Left lung (tissue), 10 donors: Measurements from ENCODE around the gene MAP3K9. TPM values are rescaled to one million over a fixed set of nuclear protein-coding genes. Genes with fewer than 3 reads are reported as not detected.

Source experiments
- ATAC-seq: fragments of 200-7000 bp; cut with Tn5 transposase; one replicate; pipeline ENCODE4 v1.9.1; 2020; ENCODE audit warnings: moderate library complexity
- DNase-seq, 4 donors: peaks; one replicate each; pipeline ENCODE4 v3.0.0-alpha.2; 2013 to 2020
- H3K27ac ChIP-seq, 2 donors: fragments of 200-600 bp; sonication (generic) in 1 of 2; one replicate each; pipeline versions ENCODE4 v1.5.0 to v1.8.0; 2020 to 2021
- H3K27me3 ChIP-seq, 2 donors: fragments of 200-600 bp; sonication (generic) in 1 of 2; one replicate each; pipeline versions ENCODE4 v1.5.0 to v1.8.0; 2020 to 2021
- H3K36me3 ChIP-seq, 2 donors: fragments of 200-600 bp; sonication (generic) in 1 of 2; one replicate each; pipeline versions ENCODE4 v1.5.0 to v1.8.0; 2020 to 2021
- H3K4me1 ChIP-seq, 2 donors: fragments of 200-600 bp; one replicate each; pipeline ENCODE4 v1.8.0; 2021
- H3K4me3 ChIP-seq, 2 donors: fragments of 200-600 bp; sonication (generic) in 1 of 2; one replicate each; pipeline versions ENCODE4 v1.5.0 to v1.8.0; 2020 to 2021; ENCODE audit warnings: mild to moderate bottlenecking in 1 of 2
- H3K9me3 ChIP-seq, 2 donors: fragments of 200-600 bp; sonication (generic) in 1 of 2; one replicate each; pipeline versions ENCODE4 v1.5.0 to v1.8.0; 2020 to 2021
- intact Hi-C, 2 donors: fragments of 100-400 bp; cut with DNase I; formaldehyde crosslinking; loops; one replicate each; pipeline versions ENCODE4 v1.11.2 to v1.14.2; 2022
- polyA plus RNA-seq, 6 donors: library from polyadenylated mRNA; unstranded; fragments of 120-200 nt; gene quantifications; one replicate each; pipeline ENCODE4 v1.2.1, GENCODE V29; 2013; ENCODE audit not compliant: insufficient read length in 6 of 6
- total RNA-seq, 2 donors: library from RNA; stranded (reverse); fragmentation: NEBNext Ultra II Directional; extraction: Animal tissue kit (Norgen Biotek cat#: 25700); gene quantifications; one replicate each; pipeline ENCODE4 v1.2.1, GENCODE V29; 2021
- TF ChIP-seq, protein P1 (sequence below), 2 donors: fragments of 200-600 bp; sonication (generic) in 1 of 2; IDR thresholded peaks; one replicate each; pipeline versions ENCODE4 v1.5.0 to v1.8.0; 2021; ENCODE audit warnings: antibody characterized with exemption in 2 of 2
- donor health status: DM: no; HTN: yes; CAD: no.
- donor health status: DM: no; HTN: no; CAD: no.

Gene MAP3K9
- total and polyA plus RNA-seq, 8 donors: 5.1 to 13.1 (median 6.4) TPM

GRCh38 chr14:70677341-70677740 lies 132.0 kb downstream of the MAP3K9 start:
- no peak for ATAC-seq
- intact Hi-C loops: no loop called here

More at GRCh38 chr14:70677341-70677740, 132.0 kb downstream of the MAP3K9 start:
- no peaks in the 10 kb centered on the region for H3K9me3 ChIP-seq
- DNase-seq: no peak
- TF ChIP-seq, protein P1, sequence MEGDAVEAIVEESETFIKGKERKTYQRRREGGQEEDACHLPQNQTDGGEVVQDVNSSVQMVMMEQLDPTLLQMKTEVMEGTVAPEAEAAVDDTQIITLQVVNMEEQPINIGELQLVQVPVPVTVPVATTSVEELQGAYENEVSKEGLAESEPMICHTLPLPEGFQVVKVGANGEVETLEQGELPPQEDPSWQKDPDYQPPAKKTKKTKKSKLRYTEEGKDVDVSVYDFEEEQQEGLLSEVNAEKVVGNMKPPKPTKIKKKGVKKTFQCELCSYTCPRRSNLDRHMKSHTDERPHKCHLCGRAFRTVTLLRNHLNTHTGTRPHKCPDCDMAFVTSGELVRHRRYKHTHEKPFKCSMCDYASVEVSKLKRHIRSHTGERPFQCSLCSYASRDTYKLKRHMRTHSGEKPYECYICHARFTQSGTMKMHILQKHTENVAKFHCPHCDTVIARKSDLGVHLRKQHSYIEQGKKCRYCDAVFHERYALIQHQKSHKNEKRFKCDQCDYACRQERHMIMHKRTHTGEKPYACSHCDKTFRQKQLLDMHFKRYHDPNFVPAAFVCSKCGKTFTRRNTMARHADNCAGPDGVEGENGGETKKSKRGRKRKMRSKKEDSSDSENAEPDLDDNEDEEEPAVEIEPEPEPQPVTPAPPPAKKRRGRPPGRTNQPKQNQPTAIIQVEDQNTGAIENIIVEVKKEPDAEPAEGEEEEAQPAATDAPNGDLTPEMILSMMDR (IDR thresholded peaks at IDR 0.05): no peak
- no peak overlapping the region for H3K4me3 ChIP-seq
- no peaks in the 10 kb centered on the region for H3K27me3 ChIP-seq
- no peaks in the 10 kb centered on the region for H3K36me3 ChIP-seq
- H3K4me1 ChIP-seq: no peaks in the 10 kb centered on the region
- no peak overlapping the region for H3K27ac ChIP-seq

Other genes starting within 250 kb of the MAP3K9 start
- 10 to 100 TPM; 23.2 to 28.4 TPM for gene MED6, start 208.9 kb downstream of the MAP3K9 start, total RNA-seq
- 10 to 100 TPM; 39.2 to 50.9 (median 42.7) TPM for gene MED6, start 208.9 kb downstream of the MAP3K9 start, polyA plus RNA-seq
- gene TTC9, start 167.6 kb downstream of the MAP3K9 start, total RNA-seq: 1 to 10 TPM; 4.8 to 9.2 TPM
- 10 to 100 TPM in 1 of 6 donors, 1 to 10 TPM in 5; 8.9 to 10.4 (median 9.7) TPM for gene TTC9, start 167.6 kb downstream of the MAP3K9 start, polyA plus RNA-seq
- 10 to 100 TPM; 44.7 to 65.8 TPM for gene PCNX1, start 97.9 kb upstream of the MAP3K9 start, total RNA-seq
- 10 to 100 TPM; 36.9 to 49.7 (median 49.6) TPM for gene PCNX1, start 97.9 kb upstream of the MAP3K9 start, polyA plus RNA-seq